ENCODE results near the gene N4BP2. TPM values are rescaled to one million over a fixed set of nuclear protein-coding genes. Genes with fewer than 3 reads are reported as not detected.
"Not testable (repeated sequence)": the region's sequence is repeated elsewhere in the genome, so short reads cannot be mapped to it uniquely, and the experiment has no call there.

The N4BP2 gene
- total RNA-seq, 6 experiments from 2014 or later, result 1.0 to 2.1 (median 1.9) TPM

GRCh38 chr4:40087799-40088366 lies 31.2 kb downstream of the N4BP2 start:
- Mint-ChIP-seq H3K36me3 (ENCODE audit: low read depth) (no peaks in the 10 kb centered on the region), H3K4me3 (no peak overlapping the region), H3K27me3 (ENCODE audit: insufficient read depth) (no peaks in the 10 kb centered on the region; the same call in 1 of the 2 replicates), H3K4me1 (ENCODE audit: low read depth) (no peaks in the 10 kb centered on the region), H3K27ac (no peak overlapping the region), H3K9me3 (no peaks in the 10 kb centered on the region)
- DNase-seq, result no peak
- TF ChIP-seq CTCF (IDR thresholded peaks at IDR 0.05), result no peak

GRCh38 chr4:40093400-40093799 lies 36.8 kb downstream of the N4BP2 start:
- H3K4me3 Mint-ChIP-seq; H3K9me3 Mint-ChIP-seq; H3K27me3 Mint-ChIP-seq (ENCODE audit: insufficient read depth); H3K27ac Mint-ChIP-seq; DNase-seq; H3K36me3 Mint-ChIP-seq (ENCODE audit: low read depth); H3K4me1 Mint-ChIP-seq (ENCODE audit: low read depth): not testable (repeated sequence)

GRCh38 chr4:40099010-40099409 lies 42.4 kb downstream of the N4BP2 start:
- no peak for TF ChIP-seq CTCF (IDR thresholded peaks at IDR 0.05)
- Mint-ChIP-seq H3K4me3 (no peak overlapping the region), H3K27me3 (ENCODE audit: insufficient read depth) (no peaks in the 10 kb centered on the region), H3K4me1 (ENCODE audit: low read depth) (no peaks in the 10 kb centered on the region), H3K9me3 (no peaks in the 10 kb centered on the region), H3K36me3 (ENCODE audit: low read depth) (no peaks in the 10 kb centered on the region), H3K27ac (no peak overlapping the region)
- DNase-seq, result no peak

GRCh38 chr4:40107150-40107549 lies 50.5 kb downstream of the N4BP2 start:
- H3K9me3 Mint-ChIP-seq; H3K27ac Mint-ChIP-seq; DNase-seq; H3K4me1 Mint-ChIP-seq (ENCODE audit: low read depth); H3K27me3 Mint-ChIP-seq (ENCODE audit: insufficient read depth); H3K4me3 Mint-ChIP-seq; H3K36me3 Mint-ChIP-seq (ENCODE audit: low read depth): not testable (repeated sequence)

- DNase-seq, result no peak
- no peak overlapping the region for H3K27ac Mint-ChIP-seq
- H3K36me3 Mint-ChIP-seq (ENCODE audit: low read depth), result no peaks in the 10 kb centered on the region
- H3K4me3 Mint-ChIP-seq, result no peak overlapping the region
- no peaks in the 10 kb centered on the region for H3K4me1 Mint-ChIP-seq (ENCODE audit: low read depth)
- no peaks in the 10 kb centered on the region; the same call in 1 of the 2 replicates for H3K27me3 Mint-ChIP-seq (ENCODE audit: insufficient read depth)
- no peaks in the 10 kb centered on the region for H3K9me3 Mint-ChIP-seq
- no peak for TF ChIP-seq CTCF (IDR thresholded peaks at IDR 0.05)
Measured at GRCh38 chr4:40112027-40112792, 55.6 kb downstream of the N4BP2 start.

- Mint-ChIP-seq H3K4me3 (no peak overlapping the region), H3K4me1 (ENCODE audit: low read depth) (no peaks in the 10 kb centered on the region), H3K27me3 (ENCODE audit: insufficient read depth) (no peaks in the 10 kb centered on the region), H3K27ac (no peak overlapping the region), H3K9me3 (no peaks in the 10 kb centered on the region), H3K36me3 (ENCODE audit: low read depth) (no peaks in the 10 kb centered on the region)
- TF ChIP-seq CTCF (IDR thresholded peaks at IDR 0.05), result no peak
- no peak for DNase-seq
Measured at GRCh38 chr4:40114206-40114605, 57.6 kb downstream of the N4BP2 start.
